CD8-positive, alpha-beta memory T cell (primary cell): ENCODE data around the gene ESRRA. TPM values are rescaled to one million over a fixed set of nuclear protein-coding genes. Genes with fewer than 3 reads are reported as not detected.

Source experiments
- CTCF ChIA-PET: fragments of 350-600 bp; sonication (Branson Sonifier 250); formaldehyde crosslinking; loops from one replicate; lab custom pipeline; 2021; ENCODE audit warnings: antibody characterized with exemption; lab: Charles Lee
- POLR2A ChIA-PET: fragments of 350-600 bp; sonication (Branson Sonifier 250); formaldehyde crosslinking; loops from one replicate; lab custom pipeline; 2021; ENCODE audit warnings: antibody characterized with exemption; lab: Charles Lee
- DNase-seq, 5 donors: peaks; one replicate each; pipeline versions ENCODE4 v3.0.0 to v3.0.0-alpha.2; 2020 to 2022; ENCODE audit warnings: mixed read lengths in 1 of 5
- H3K27ac ChIP-seq: one replicate; pipeline ENCODE4 v1.7.0; 2013; ENCODE audit warnings: low read depth, mild to moderate bottlenecking, low read length, moderate library complexity
- H3K27me3 ChIP-seq: 2 replicates; pipeline ENCODE4 v1.7.0; 2013; ENCODE audit warnings: low read length, mild to moderate bottlenecking; ENCODE audit not compliant: insufficient read depth, poor library complexity, severe bottlenecking
- H3K36me3 ChIP-seq: 2 replicates; pipeline ENCODE4 v1.7.0; 2013; ENCODE audit warnings: mild to moderate bottlenecking, low read length, moderate library complexity; ENCODE audit not compliant: insufficient read depth
- H3K4me1 ChIP-seq: 2 replicates; pipeline ENCODE4 v1.7.0; 2013; ENCODE audit warnings: mild to moderate bottlenecking, low read length, moderate library complexity; ENCODE audit not compliant: insufficient read depth
- H3K4me3 ChIP-seq: 2 replicates; pipeline ENCODE4 v1.7.0; 2013; ENCODE audit warnings: mild to moderate bottlenecking, low read length
- H3K9me3 ChIP-seq: 2 replicates; pipeline ENCODE4 v1.7.0; 2013; ENCODE audit warnings: mild to moderate bottlenecking, low read length
- H3K27ac Mint-ChIP-seq, 8 donors: one replicate each; pipeline ENCODE4 v1.8.0; 2020 to 2021; ENCODE audit warnings: mixed read lengths in 8 of 8, mild to moderate bottlenecking in 6 of 8, inconsistent platforms in 3 of 8, moderate library complexity in 3 of 8
- H3K27me3 Mint-ChIP-seq, 2 donors: one replicate each; pipeline ENCODE4 v1.8.0; 2020 to 2021; ENCODE audit warnings: mixed read lengths in 2 of 2, mild to moderate bottlenecking in 1 of 2, moderate library complexity in 1 of 2
- H3K36me3 Mint-ChIP-seq, 3 donors: one replicate each; pipeline ENCODE4 v1.8.0; 2020 to 2021; ENCODE audit warnings: mixed read lengths in 3 of 3, inconsistent platforms in 1 of 3, mild to moderate bottlenecking in 1 of 3
- H3K4me1 Mint-ChIP-seq, 3 donors: one replicate each; pipeline ENCODE4 v1.8.0; 2020 to 2021; ENCODE audit warnings: mixed read lengths in 3 of 3, inconsistent platforms in 1 of 3, mild to moderate bottlenecking in 1 of 3
- H3K4me3 Mint-ChIP-seq, 7 donors: one replicate each; pipeline ENCODE4 v1.8.0; 2020 to 2021; ENCODE audit warnings: mixed read lengths in 7 of 7, mild to moderate bottlenecking in 6 of 7, moderate library complexity in 4 of 7, inconsistent platforms in 2 of 7
- H3K9me3 Mint-ChIP-seq, 5 donors: one replicate each; pipeline ENCODE4 v1.8.0; 2020 to 2022; ENCODE audit warnings: mixed read lengths in 5 of 5, mild to moderate bottlenecking in 3 of 5, moderate library complexity in 2 of 5, inconsistent platforms in 1 of 5
- polyA plus RNA-seq: library from polyadenylated mRNA; unstranded; fragments of 300-500 nt; fragmentation: Illumina TruSeq; gene quantifications from one replicate; pipeline ENCODE4 v1.2.3, GENCODE V29; 2021
- total RNA-seq, 2 experiments: library from RNA; stranded (reverse); gene quantifications; one replicate each; pipeline ENCODE4 v1.2.3, GENCODE V29; 2021

ESRRA gene
- total and polyA plus RNA-seq, 3 experiments from 2014 or later = 11.9 to 54.3 (median 52.2) TPM

DNA sequence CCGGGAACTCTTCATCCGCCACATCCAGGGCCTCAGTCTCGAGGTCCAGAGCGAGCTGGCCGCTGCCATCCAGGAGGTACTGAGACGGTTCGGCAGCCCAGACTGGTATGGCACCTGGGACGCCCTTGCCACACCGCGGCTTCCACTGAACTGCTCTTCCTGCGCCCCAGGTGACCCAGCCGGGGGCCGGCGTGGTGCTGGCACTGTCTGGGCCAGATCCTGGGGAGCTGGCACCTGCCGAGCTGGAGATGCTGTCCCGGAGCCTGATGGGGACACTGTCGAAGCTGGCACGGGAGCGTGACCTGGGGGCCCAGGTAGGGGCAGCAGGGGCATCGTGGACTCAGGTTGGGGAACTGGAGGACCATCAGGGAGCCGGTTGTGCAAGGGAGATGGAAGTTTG lies 36.1 kb downstream of the ESRRA start:
- no peak for DNase-seq
- ChIA-PET POLR2A (interaction anchor here (2.1 kb wide), 1 partner anchor 24 kb away, joined by 16 read pairs; the partner anchor contains the start of genes PRDX5 and TRMT112), CTCF (interaction anchor here (0.6 to 6.7 kb wide), 7 partner anchors 9 to 137 kb away, joined by 3 to 42 read pairs (median 10); partner anchors contain the start of genes PRDX5 and TRMT112)
- peak overlapping the region in 6 of 7 donors; percentile 38 to 95 (median 86) for H3K4me3 Mint-ChIP-seq
- peaks cover 0 to 2% of the 10 kb centered on the region in 2 donors for H3K27me3 Mint-ChIP-seq
- no peaks in the 10 kb centered on the region for H3K9me3 Mint-ChIP-seq
- no peak overlapping the region for H3K27ac ChIP-seq
- H3K4me3 ChIP-seq = no peak overlapping the region
- H3K4me1 ChIP-seq = peaks cover 32% of the 10 kb centered on the region
- peaks cover 7% of the 10 kb centered on the region for H3K36me3 ChIP-seq
- peaks cover 0 to 47% (median 7%) of the 10 kb centered on the region in 3 donors for H3K36me3 Mint-ChIP-seq
- H3K27me3 ChIP-seq = no peaks in the 10 kb centered on the region
- H3K27ac Mint-ChIP-seq = peak overlapping the region in 6 of 8 donors; percentile 73 to 99 (median 90)
- H3K4me1 Mint-ChIP-seq = peaks cover 34 to 59% (median 37%) of the 10 kb centered on the region in 3 donors
- H3K9me3 ChIP-seq = no peaks in the 10 kb centered on the region

DNA sequence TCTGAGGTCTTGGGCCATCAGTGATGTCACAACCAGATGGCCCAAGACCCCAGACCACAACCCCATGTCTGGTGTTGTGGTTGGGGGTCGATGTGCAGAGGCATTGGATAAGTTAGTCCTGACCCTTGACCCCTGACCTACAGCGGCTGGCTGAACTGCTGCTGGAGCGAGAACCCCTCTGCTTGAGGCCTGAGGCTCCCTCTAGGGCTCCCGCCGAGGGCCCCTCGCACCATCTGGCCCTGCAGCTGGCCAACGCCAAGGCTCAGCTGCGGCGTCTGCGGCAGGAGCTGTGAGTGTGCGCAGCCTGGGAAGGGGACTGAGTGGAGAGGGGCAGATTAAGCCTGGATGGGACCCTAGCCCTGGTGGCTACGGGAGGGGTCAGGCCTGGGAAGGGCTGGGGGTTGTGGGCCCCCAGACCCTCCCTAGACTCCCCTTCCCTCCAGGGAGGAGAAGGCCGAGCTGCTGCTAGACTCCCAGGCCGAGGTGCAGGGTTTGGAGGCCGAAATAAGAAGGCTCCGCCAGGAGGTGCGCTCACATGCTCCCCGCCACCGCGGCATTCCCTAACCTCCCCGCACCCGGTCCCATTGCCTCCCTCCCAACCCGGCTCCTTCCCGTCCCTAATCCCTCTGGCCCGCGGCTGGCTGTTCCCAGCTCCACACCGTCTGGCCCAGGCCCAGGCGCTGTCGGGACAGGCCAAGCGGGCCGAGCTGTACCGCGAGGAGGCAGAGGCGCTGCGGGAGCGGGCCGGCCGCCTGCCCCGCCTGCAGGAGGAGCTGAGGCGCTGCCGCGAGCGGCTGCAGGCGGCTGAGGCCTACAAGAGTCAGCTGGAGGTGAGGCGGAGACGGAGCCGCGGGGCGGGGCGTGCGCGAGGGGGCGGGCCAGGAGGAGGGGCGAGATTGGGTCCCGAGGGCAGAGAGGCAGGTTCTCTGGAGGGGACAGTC lies 36.8 kb downstream of the ESRRA start:
- Mint-ChIP-seq H3K4me1 (peaks cover 34 to 59% (median 37%) of the 10 kb centered on the region in 3 donors), H3K27ac (peak overlapping the region in 5 of 8 donors; percentile 23 to 79 (median 74)), H3K27me3 (peaks cover 0 to 2% of the 10 kb centered on the region in 2 donors), H3K36me3 (peaks cover 0 to 48% (median 7%) of the 10 kb centered on the region in 3 donors), H3K9me3 (no peaks in the 10 kb centered on the region), H3K4me3 (peak overlapping the region in 6 of 7 donors; percentile 27 to 87 (median 58))
- peak overlapping the region; percentile 15 for H3K4me3 ChIP-seq
- H3K27ac ChIP-seq = peak overlapping the region; percentile 54
- DNase-seq = peak; percentile 81 to 87 (median 85)
- no peaks in the 10 kb centered on the region for H3K9me3 ChIP-seq
- no peaks in the 10 kb centered on the region for H3K27me3 ChIP-seq
- ChIA-PET CTCF (interaction anchor here (0.9 to 6.7 kb wide), 7 partner anchors 10 to 137 kb away, joined by 3 to 42 read pairs (median 10); partner anchors contain the start of genes PRDX5 and TRMT112), POLR2A (interaction anchor here (0.7 to 2.1 kb wide), 3 partner anchors 11 to 24 kb away, joined by 3 to 16 read pairs (median 5); partner anchors contain the start of genes PRDX5, RPS6KA4 and TRMT112)
- H3K36me3 ChIP-seq = peaks cover 7% of the 10 kb centered on the region
- H3K4me1 ChIP-seq = peaks cover 32% of the 10 kb centered on the region

DNA sequence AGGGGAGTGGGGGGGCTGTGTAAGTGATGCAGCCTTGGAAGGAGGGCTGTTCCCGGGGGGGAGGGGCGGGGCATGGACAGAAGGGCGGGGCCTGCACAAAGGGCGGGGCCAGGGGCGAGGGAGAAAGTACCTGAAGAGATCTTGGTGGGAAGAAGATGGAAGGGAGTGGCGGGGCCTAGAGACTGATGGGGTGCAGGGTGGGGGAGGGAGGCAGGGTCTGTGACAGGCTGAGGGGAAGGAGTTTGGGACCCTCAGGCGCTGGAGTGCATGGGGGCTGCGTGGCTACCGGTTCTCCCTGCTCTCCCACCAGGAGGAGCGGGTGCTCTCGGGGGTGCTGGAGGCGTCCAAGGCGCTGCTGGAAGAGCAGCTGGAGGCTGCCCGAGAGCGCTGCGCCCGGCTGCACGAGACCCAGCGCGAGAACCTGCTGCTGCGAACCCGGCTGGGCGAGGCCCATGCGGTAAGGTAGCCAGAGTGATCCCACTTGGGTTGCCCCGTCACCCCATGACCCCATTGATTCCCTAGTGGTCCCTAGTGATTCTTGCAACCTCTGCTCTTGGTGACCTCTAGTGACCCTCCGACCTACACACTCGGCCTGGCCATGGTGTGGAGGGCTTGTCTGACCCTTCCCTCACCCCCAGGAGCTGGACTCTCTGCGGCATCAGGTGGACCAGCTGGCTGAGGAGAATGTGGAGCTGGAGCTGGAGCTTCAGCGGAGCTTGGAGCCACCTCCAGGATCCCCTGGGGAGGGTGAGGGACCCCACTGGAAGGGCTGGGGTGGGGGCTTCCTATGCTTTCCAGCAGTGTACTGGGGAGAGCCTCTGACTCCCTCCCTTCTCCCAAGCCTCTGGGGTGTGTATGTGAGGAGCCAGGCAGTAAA lies 37.8 kb downstream of the ESRRA start:
- no peaks in the 10 kb centered on the region for H3K9me3 ChIP-seq
- Mint-ChIP-seq H3K9me3 (no peaks in the 10 kb centered on the region), H3K4me3 (peak overlapping the region in 5 of 7 donors; percentile 16 to 70 (median 41)), H3K4me1 (peaks cover 30 to 50% (median 32%) of the 10 kb centered on the region in 3 donors), H3K27me3 (peaks cover 0 to 2% of the 10 kb centered on the region in 2 donors), H3K27ac (peak overlapping the region in 5 of 8 donors; percentile 23 to 82 (median 74)), H3K36me3 (peaks cover 0 to 44% (median 5%) of the 10 kb centered on the region in 3 donors)
- no peak for DNase-seq
- peaks cover 32% of the 10 kb centered on the region for H3K4me1 ChIP-seq
- no peaks in the 10 kb centered on the region for H3K27me3 ChIP-seq
- H3K4me3 ChIP-seq = no peak overlapping the region
- no peak overlapping the region for H3K27ac ChIP-seq
- POLR2A ChIA-PET = interaction anchor here (0.7 to 2.1 kb wide), 3 partner anchors 12 to 25 kb away, joined by 3 to 16 read pairs (median 5); partner anchors contain the start of genes PRDX5, RPS6KA4 and TRMT112
- CTCF ChIA-PET = interaction anchor here (1.0 to 6.7 kb wide), 6 partner anchors 11 to 138 kb away, joined by 3 to 42 read pairs (median 10); partner anchors contain the start of genes PRDX5 and TRMT112
- H3K36me3 ChIP-seq = peaks cover 7% of the 10 kb centered on the region

DNA sequence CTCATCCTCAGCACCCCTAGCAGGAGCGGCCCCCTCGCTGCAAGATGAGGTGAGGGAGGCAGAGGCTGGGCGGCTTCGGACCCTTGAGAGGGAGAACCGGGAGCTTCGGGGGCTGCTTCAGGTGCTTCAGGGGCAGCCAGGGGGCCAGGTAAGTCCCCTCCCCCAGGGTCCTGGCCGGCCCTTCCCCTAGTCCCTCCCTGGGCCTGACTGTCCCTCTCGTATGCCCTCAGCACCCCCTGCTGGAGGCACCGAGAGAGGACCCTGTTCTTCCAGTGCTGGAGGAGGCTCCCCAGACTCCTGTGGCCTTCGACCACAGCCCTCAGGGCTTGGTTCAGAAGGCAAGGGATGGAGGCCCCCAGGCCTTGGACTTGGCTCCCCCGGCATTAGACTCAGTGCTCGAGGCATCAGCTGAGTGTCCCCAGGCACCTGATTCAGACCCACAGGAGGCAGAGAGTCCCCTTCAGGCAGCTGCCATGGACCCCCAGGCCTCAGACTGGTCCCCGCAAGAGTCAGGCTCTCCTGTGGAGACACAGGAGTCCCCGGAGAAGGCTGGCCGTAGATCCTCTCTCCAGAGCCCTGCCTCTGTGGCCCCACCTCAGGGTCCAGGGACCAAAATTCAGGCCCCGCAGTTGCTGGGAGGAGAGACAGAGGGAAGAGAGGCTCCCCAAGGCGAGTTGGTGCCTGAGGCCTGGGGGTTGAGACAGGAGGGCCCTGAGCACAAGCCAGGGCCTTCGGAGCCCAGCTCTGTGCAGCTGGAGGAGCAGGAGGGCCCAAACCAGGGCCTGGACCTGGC lies 38.6 kb downstream of the ESRRA start:
- no peak for DNase-seq
- Mint-ChIP-seq H3K27me3 (peaks cover 0 to 2% of the 10 kb centered on the region in 2 donors), H3K9me3 (no peaks in the 10 kb centered on the region), H3K4me1 (peaks cover 26 to 45% (median 29%) of the 10 kb centered on the region in 3 donors), H3K36me3 (peaks cover 0 to 45% (median 5%) of the 10 kb centered on the region in 3 donors), H3K27ac (no peak overlapping the region), H3K4me3 (no peak overlapping the region)
- ChIA-PET CTCF (interaction anchor here (1.1 to 6.7 kb wide), 3 partner anchors 12 to 27 kb away, joined by 4 to 42 read pairs (median 5); partner anchors contain the start of genes PRDX5 and TRMT112), POLR2A (interaction anchor here (0.8 kb wide), 1 partner anchor 13 kb away, joined by 3 read pairs; no protein-coding TSS in a partner anchor)
- Histone ChIP-seq H3K4me3 (no peak overlapping the region), H3K36me3 (peaks cover 7% of the 10 kb centered on the region), H3K4me1 (peaks cover 29% of the 10 kb centered on the region), H3K27me3 (no peaks in the 10 kb centered on the region), H3K27ac (no peak overlapping the region), H3K9me3 (no peaks in the 10 kb centered on the region)

DNA sequence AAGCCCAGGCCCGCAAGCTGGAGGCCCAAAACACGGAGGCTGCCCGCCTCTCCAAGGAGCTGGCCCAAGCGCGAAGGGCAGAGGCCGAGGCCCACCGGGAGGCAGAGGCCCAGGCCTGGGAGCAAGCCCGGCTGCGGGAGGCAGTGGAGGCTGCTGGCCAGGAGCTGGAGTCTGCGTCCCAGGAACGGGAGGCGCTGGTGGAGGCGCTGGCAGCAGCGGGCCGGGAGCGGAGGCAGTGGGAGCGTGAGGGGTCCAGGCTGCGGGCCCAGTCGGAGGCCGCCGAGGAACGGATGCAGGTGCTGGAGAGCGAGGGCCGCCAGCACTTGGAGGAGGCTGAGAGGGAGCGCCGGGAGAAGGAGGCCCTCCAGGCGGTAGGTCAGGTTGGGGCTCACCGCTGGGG lies 39.5 kb downstream of the ESRRA start:
- Mint-ChIP-seq H3K27ac (peak overlapping the region in 1 of 8 donors; percentile 37), H3K4me1 (peaks cover 17 to 36% (median 20%) of the 10 kb centered on the region in 3 donors), H3K4me3 (no peak overlapping the region), H3K9me3 (no peaks in the 10 kb centered on the region), H3K36me3 (peaks cover 0 to 46% (median 5%) of the 10 kb centered on the region in 3 donors), H3K27me3 (peaks cover 0 to 2% of the 10 kb centered on the region in 2 donors)
- no peak for DNase-seq
- Histone ChIP-seq H3K27ac (no peak overlapping the region), H3K36me3 (peaks cover 7% of the 10 kb centered on the region), H3K4me3 (no peak overlapping the region), H3K9me3 (no peaks in the 10 kb centered on the region), H3K4me1 (peaks cover 20% of the 10 kb centered on the region), H3K27me3 (no peaks in the 10 kb centered on the region)
- POLR2A ChIA-PET = interaction anchor here (0.8 kb wide), 1 partner anchor 13 kb away, joined by 3 read pairs; no protein-coding TSS in a partner anchor
- CTCF ChIA-PET = interaction anchor here (1.1 to 1.6 kb wide), 2 partner anchors 11 to 27 kb away, joined by 4 to 5 read pairs; partner anchors contain the start of genes PRDX5 and TRMT112

DNA sequence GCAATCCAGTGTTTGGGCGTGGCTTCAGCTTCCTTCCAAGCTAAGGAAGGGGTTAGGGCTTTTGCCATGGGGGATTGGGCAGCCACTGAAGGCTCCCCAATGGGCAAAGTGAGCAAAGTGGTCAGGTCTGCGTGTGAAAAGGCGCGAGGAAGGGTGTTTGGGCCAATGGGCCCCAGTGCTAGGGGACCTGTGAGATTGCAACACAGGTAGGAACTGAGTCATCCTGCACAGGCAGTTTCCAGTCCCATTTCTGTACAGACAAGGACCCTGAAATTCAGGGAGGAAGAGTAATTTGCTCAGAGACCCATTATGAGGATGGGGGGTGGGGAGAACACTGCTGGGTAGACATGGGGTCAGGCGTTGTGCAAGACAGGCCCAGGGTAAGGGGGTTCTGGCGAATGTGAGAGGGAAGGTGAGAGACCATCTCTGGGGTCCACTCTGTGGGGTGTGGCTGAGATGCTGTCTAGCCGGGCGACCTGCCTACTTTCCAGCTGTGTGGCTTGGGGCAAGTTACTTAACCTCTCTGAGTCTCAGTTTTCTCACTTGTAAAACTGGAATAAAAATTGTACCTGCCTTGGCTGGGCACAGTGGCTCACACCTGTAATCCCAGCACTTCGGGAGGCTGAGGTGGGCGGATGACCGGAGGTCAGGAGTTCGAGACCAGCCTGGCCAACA lies 42.0 kb downstream of the ESRRA start:
- no peaks in the 10 kb centered on the region for H3K9me3 Mint-ChIP-seq
- H3K4me1 Mint-ChIP-seq = peaks cover 4 to 13% (median 8%) of the 10 kb centered on the region in 3 donors
- CTCF ChIA-PET = no interaction called here
- no peaks in the 10 kb centered on the region for H3K27me3 ChIP-seq
- no peak overlapping the region for H3K4me3 Mint-ChIP-seq
- H3K4me3 ChIP-seq = no peak overlapping the region
- H3K36me3 Mint-ChIP-seq = peaks cover 0 to 49% (median 5%) of the 10 kb centered on the region in 3 donors
- H3K9me3 ChIP-seq = no peaks in the 10 kb centered on the region
- peaks cover 0 to 2% of the 10 kb centered on the region in 2 donors for H3K27me3 Mint-ChIP-seq
- peak overlapping the region in 3 of 8 donors; percentile 33 to 60 (median 50) for H3K27ac Mint-ChIP-seq
- peaks cover 7% of the 10 kb centered on the region for H3K36me3 ChIP-seq
- no peak overlapping the region for H3K27ac ChIP-seq
- peaks cover 1% of the 10 kb centered on the region for H3K4me1 ChIP-seq
- no peak for DNase-seq
- POLR2A ChIA-PET = no interaction called here
